Common myeloid progenitor, CD34-positive (primary cell): ENCODE results near the gene CAMTA1.

Experiments used
- CTCF ChIA-PET: fragments of 350-600 bp; sonication (Branson Sonifier 250); formaldehyde crosslinking; loops from one replicate; lab custom pipeline; 2021; ENCODE audit warnings: antibody characterized with exemption; lab: Charles Lee
- POLR2A ChIA-PET: fragments of 350-600 bp; sonication (Branson Sonifier 250); formaldehyde crosslinking; loops from one replicate; lab custom pipeline; 2021; ENCODE audit warnings: antibody characterized with exemption; lab: Charles Lee
- DNase-seq, 3 donors: peaks; one replicate each; pipeline versions ENCODE4 v3.0.0 to v3.0.0-alpha.2; 2013
- H3K27ac ChIP-seq, 2 experiments: 1 replicate in 1 of 2; 2 replicates in 1 of 2; pipeline ENCODE4 v1.7.0; 2013; ENCODE audit warnings: inconsistent platforms in 2 of 2, low read length in 2 of 2, mild to moderate bottlenecking in 2 of 2, low read depth in 1 of 2, moderate library complexity in 1 of 2; ENCODE audit not compliant: severe bottlenecking in 2 of 2, insufficient read depth in 1 of 2, poor library complexity in 1 of 2
- H3K27me3 ChIP-seq, 5 experiments: replicated peaks in 2 of 5; 1 replicate in 3 of 5; 2 replicates in 2 of 5; pipeline versions ENCODE4 v1.6.1 to v1.7.0; 2013; ENCODE audit warnings: low read length in 4 of 5, mild to moderate bottlenecking in 2 of 5, moderate library complexity in 2 of 5, inconsistent platforms in 1 of 5; ENCODE audit not compliant: insufficient read depth in 5 of 5, control insufficient read depth in 4 of 5
- H3K36me3 ChIP-seq, 4 experiments: 1 replicate in 2 of 4; 2 replicates in 2 of 4; pipeline versions ENCODE4 v1.6.1 to v1.7.0; 2013; ENCODE audit warnings: low read length in 3 of 4, control low read depth in 1 of 4, mild to moderate bottlenecking in 1 of 4; ENCODE audit not compliant: control insufficient read depth in 4 of 4, insufficient read depth in 4 of 4
- H3K4me1 ChIP-seq, 4 experiments: 1 replicate in 3 of 4; 2 replicates in 1 of 4; pipeline versions ENCODE4 v1.6.1 to v1.7.1; 2013; ENCODE audit warnings: low read length in 3 of 4, mild to moderate bottlenecking in 3 of 4, control low read depth in 1 of 4, inconsistent platforms in 1 of 4, moderate library complexity in 1 of 4; ENCODE audit not compliant: control insufficient read depth in 4 of 4, insufficient read depth in 4 of 4; ENCODE audit errors: control extremely low read depth in 1 of 4
- H3K4me3 ChIP-seq, 7 experiments: 1 replicate in 4 of 7; 2 replicates in 3 of 7; pipeline versions ENCODE4 v1.5.1 to v1.7.0; 2013; ENCODE audit warnings: mild to moderate bottlenecking in 7 of 7, low read length in 6 of 7, moderate library complexity in 6 of 7, inconsistent platforms in 2 of 7, low read depth in 2 of 7, control low read depth in 1 of 7; ENCODE audit not compliant: insufficient read depth in 4 of 7, control insufficient read depth in 1 of 7; ENCODE audit errors: extremely low read depth in 1 of 7
- H3K9me3 ChIP-seq, 5 experiments: 1 replicate in 4 of 5; 2 replicates in 1 of 5; pipeline versions ENCODE4 v1.6.1 to v1.7.1; 2013; ENCODE audit warnings: low read length in 4 of 5, mild to moderate bottlenecking in 2 of 5, inconsistent platforms in 1 of 5, low read depth in 1 of 5, moderate library complexity in 1 of 5; ENCODE audit not compliant: control insufficient read depth in 4 of 5, insufficient read depth in 2 of 5; ENCODE audit errors: control extremely low read depth in 1 of 5
- WGBS: methylation state at CpG from one replicate; pipeline ENCODE4 v1.1.5; 2013; ENCODE audit not compliant: insufficient coverage; 5-methylcytosine and 5-hydroxymethylcytosine counted together

The CAMTA1 gene

DNA sequence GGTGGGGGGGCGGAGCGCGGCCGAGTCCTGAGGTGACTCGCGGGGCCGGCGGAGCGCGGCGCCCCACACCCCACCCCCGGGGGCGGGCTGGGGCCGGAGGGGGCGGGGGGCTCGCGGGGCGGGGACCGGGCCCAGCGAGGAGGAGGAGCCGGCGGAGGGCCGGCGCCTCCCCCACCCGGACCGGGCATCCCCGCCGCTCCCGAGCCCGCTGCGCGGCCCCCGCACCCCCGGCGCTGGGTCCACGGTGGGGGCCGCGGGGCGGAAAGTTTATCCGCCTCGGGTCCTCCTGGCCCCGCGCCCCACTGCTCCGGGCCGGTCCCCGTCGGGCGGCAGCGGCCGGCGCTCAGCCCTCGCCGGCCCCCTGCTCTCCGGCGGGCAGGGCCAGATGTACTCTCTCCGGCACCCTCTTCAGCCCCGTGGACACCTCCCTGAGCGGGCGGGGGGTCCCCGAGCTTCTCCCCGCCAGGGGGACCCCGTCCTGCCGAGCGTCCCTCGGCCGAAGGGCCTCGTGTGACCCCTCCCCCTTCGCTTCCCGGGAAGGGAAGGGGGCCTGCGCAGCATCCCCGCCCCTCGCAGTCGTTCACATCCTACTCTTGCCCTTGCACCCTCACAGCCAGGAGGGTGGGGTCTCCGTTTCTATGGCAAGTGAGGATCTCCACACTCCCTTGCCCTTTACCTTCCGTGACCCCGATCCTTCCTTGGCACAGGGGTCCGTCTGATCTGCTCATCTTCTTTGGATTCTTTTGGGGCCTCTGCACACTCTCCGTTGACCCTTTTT lies 663 bp downstream of the CAMTA1 start:
- peaks cover 10 to 30% (median 23%) of the 10 kb centered on the region in 4 experiments for H3K4me1 ChIP-seq
- POLR2A ChIA-PET, result interaction anchor here (1.0 kb wide), 1 partner anchor 25 kb away, joined by 4 read pairs; no protein-coding TSS in a partner anchor
- H3K27ac ChIP-seq, result peak overlapping the region in 1 of 2 experiments; percentile 64
- H3K36me3 ChIP-seq, result no peaks in the 10 kb centered on the region
- 2% methylated on average over 38 of the region's 78 CpGs for WGBS
- H3K4me3 ChIP-seq, result peak overlapping the region; percentile 68 to 90 (median 81)
- CTCF ChIA-PET, result no interaction called here
- no peaks in the 10 kb centered on the region for H3K27me3 ChIP-seq
- H3K9me3 ChIP-seq, result no peaks in the 10 kb centered on the region
- peak; percentile 38 to 42 (median 38) for DNase-seq

DNA sequence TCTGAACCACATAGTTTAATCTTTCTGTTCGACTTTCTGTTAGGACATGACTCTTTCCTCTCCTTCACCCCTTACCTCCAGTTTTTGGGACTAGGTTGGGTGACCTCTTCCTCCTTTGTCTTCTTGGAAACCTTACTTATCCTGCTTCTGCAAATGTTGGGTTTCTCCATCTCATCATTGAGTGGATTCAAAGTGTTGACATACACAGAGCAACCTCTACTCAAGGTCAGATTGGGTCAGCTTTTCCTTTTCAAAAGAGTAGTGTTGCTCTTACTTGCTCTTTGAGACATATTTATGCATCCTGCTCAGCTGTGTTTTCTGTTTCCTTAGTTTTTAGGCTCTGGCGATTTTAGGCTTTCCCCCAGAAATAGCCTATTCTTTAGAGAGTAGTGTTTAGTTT lies 3.7 kb downstream of the CAMTA1 start:
- H3K36me3 ChIP-seq, result peaks cover 0 to 4% (median 1%) of the 10 kb centered on the region in 4 experiments
- H3K4me3 ChIP-seq, result no peak overlapping the region
- POLR2A ChIA-PET, result no interaction called here
- no peak for DNase-seq
- no peaks in the 10 kb centered on the region for H3K9me3 ChIP-seq
- H3K27me3 ChIP-seq, result no peaks in the 10 kb centered on the region
- 88% methylated on average over 1 of the region's 2 CpGs for WGBS
- H3K4me1 ChIP-seq, result peaks cover 2 to 18% (median 16%) of the 10 kb centered on the region in 4 experiments
- CTCF ChIA-PET, result interaction anchor here (1.8 kb wide), 1 partner anchor 281 kb away, joined by 4 read pairs; no protein-coding TSS in a partner anchor
- H3K27ac ChIP-seq, result no peak overlapping the region

DNA sequence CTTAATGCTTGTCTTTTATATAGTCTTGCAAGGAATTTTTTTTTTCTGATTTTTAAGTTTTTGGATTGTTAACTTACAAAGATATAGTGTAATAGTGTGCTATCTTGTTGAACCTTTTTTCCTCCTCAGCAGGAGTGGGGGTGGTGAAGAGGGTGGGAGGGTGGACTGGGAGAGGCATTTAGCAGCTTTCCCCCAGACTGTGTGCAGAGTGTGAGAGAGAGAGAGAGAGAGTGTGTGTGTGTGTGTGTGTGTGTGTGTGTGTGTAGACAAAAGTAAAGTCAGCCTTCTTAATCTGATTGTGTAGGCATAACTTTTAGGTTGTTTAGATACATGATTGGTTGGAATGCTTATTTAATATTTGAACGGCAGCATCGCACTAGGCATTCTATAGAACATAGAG lies 4.9 kb downstream of the CAMTA1 start:
- H3K4me3 ChIP-seq, result no peak overlapping the region
- no peaks in the 10 kb centered on the region for H3K9me3 ChIP-seq
- no peaks in the 10 kb centered on the region for H3K27me3 ChIP-seq
- ChIA-PET CTCF (interaction anchor here (1.8 kb wide), 1 partner anchor 100 kb away, joined by 6 read pairs; no protein-coding TSS in a partner anchor), POLR2A (no interaction called here)
- peak in 1 of 3 donors; percentile 19 for DNase-seq
- H3K27ac ChIP-seq, result no peak overlapping the region
- peaks cover 0 to 4% (median 1%) of the 10 kb centered on the region in 4 experiments for H3K36me3 ChIP-seq
- H3K4me1 ChIP-seq, result peaks cover 2 to 18% (median 15%) of the 10 kb centered on the region in 4 experiments
- WGBS, result no CpG with 5 or more reads among the region's 2 CpGs

DNA sequence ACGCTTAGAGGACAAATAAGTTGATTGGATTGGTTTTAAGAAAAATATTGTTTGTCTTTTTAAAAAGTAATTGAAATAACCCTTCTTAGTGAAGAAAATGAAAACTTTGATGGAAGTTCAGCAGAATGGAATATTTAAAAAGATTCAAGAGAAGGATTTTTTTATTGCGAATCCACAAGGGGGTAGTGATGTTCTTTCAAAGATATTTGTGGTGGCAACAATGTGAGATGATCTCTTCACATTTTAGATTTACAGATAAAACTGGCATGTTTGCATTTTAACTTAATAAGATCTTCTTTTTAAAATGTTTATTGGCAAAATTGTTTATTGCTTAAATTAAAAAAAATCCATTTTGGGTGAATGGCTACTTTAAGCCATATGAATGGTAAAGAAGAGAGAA lies 8.9 kb downstream of the CAMTA1 start:
- H3K27ac ChIP-seq, result no peak overlapping the region
- ChIA-PET CTCF (interaction anchor here (1.0 to 2.0 kb wide), 5 partner anchors 11 to 276 kb away, joined by 3 to 16 read pairs (median 5); no protein-coding TSS in a partner anchor), POLR2A (no interaction called here)
- no peak overlapping the region for H3K4me3 ChIP-seq
- no peaks in the 10 kb centered on the region for H3K27me3 ChIP-seq
- H3K36me3 ChIP-seq, result peaks cover 0 to 4% (median 3%) of the 10 kb centered on the region in 4 experiments
- WGBS, result 90% methylated on average over 1 of the region's 2 CpGs
- peak; percentile 69 to 83 (median 80) for DNase-seq
- H3K9me3 ChIP-seq, result no peaks in the 10 kb centered on the region
- peaks cover 0 to 3% (median 2%) of the 10 kb centered on the region in 4 experiments for H3K4me1 ChIP-seq

DNA sequence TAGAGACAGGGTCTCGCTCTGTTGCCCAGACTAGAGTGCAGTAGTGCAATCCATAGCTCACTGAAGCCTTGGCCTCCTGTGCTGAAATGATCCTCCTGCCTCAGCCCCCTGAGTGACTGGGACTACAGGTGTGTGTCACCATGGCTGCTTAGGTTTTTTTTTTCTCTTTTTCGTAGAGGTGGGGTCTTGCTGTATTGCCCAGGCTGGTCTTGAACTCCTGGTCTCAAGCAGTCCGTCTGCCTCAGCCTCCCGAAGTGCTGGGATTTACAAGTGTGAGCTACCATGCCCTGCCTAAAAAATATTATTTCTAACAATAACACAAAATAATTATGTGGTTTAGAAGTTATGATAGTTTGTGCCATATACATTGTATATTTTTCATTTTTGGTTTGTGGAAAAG lies 9.9 kb downstream of the CAMTA1 start:
- CTCF ChIA-PET, result interaction anchor here (0.9 to 2.0 kb wide), 7 partner anchors 10 to 412 kb away, joined by 3 to 16 read pairs (median 4); no protein-coding TSS in a partner anchor
- Histone ChIP-seq H3K4me1 (peaks cover 2 to 5% (median 3%) of the 10 kb centered on the region in 4 experiments), H3K4me3 (no peak overlapping the region), H3K27me3 (no peaks in the 10 kb centered on the region), H3K36me3 (peaks cover 0 to 4% (median 3%) of the 10 kb centered on the region in 4 experiments), H3K27ac (no peak overlapping the region), H3K9me3 (no peaks in the 10 kb centered on the region)
- POLR2A ChIA-PET, result interaction anchor here (0.6 kb wide), 1 partner anchor 1719 kb away, joined by 3 read pairs; no protein-coding TSS in a partner anchor
- WGBS, result 100% methylated on average over 1 of the region's 4 CpGs
- no peak for DNase-seq

DNA sequence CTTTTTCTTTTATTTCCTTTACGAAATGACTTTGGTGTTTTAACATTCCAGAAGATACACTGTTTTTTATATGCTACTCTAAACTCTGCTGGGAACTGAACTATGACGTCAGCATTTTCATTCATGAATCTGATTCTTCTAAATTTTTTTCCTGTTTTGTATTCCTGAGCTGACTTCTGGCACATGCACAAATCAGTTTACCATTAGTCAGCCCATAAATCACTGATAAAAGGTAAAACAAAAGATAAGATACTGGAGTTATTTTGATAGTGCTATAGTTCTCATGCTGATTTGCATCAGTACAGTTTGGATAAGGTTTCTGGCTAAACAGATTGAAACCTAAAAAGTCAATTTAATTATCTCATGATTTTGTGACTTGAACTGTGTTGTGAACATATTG lies 10.4 kb downstream of the CAMTA1 start:
- H3K9me3 ChIP-seq, result no peaks in the 10 kb centered on the region
- H3K36me3 ChIP-seq, result peaks cover 0 to 4% (median 3%) of the 10 kb centered on the region in 4 experiments
- H3K4me3 ChIP-seq, result no peak overlapping the region
- peaks cover 2 to 10% (median 6%) of the 10 kb centered on the region in 4 experiments for H3K4me1 ChIP-seq
- H3K27ac ChIP-seq, result no peak overlapping the region
- CTCF ChIA-PET, result interaction anchor here (0.9 to 2.0 kb wide), 6 partner anchors 10 to 411 kb away, joined by 3 to 16 read pairs (median 4); no protein-coding TSS in a partner anchor
- no peaks in the 10 kb centered on the region for H3K27me3 ChIP-seq
- 45% methylated on average over 2 of the region's 2 CpGs for WGBS
- POLR2A ChIA-PET, result interaction anchor here (0.6 kb wide), 1 partner anchor 1718 kb away, joined by 3 read pairs; no protein-coding TSS in a partner anchor
- no peak for DNase-seq
